LHCN-M2 (cell line): Measurements from ENCODE around the gene KCNA4. TPM values are rescaled to one million over a fixed set of nuclear protein-coding genes. Genes with fewer than 3 reads are reported as not detected.
"Not testable (repeated sequence)": the region's sequence is repeated elsewhere in the genome, so short reads cannot be mapped to it uniquely, and the experiment has no call there.

Experiments used
- DNase-seq: peaks from one replicate; pipeline ENCODE4 v3.0.0-alpha.2; 2012; ENCODE audit warnings: low read depth
- polyA plus RNA-seq: library from polyadenylated mRNA; unstranded; fragments of >200 nt; gene quantifications from one replicate; pipeline ENCODE4 v1.2.1, GENCODE V29; 2012; ENCODE audit warnings: missing spikeins
- total RNA-seq: library from RNA; depleted of rRNA; stranded (reverse); fragments of >200 nt; gene quantifications from 2 replicates; pipeline ENCODE4 v1.2.3, GENCODE V29; 2014; rRNA removed

The KCNA4 gene
- not detected in 2 replicates for total RNA-seq
- polyA plus RNA-seq: not detected

GRCh38 chr11:30016588-30017363, at the start of gene KCNA4:
KCNA4 (minus strand) TSS chr11:30017030; CDS start chr11:30012678, 4,352 bp downstream.
- DNase-seq: no peak

GRCh38 chr11:30062103-30062502, 45.3 kb upstream of the KCNA4 start:
- DNase-seq: no peak

GRCh38 chr11:30059172-30059815, 42.5 kb upstream of the KCNA4 start:
- DNase-seq: no peak

- no peak for DNase-seq
Measured at GRCh38 chr11:30049214-30049613, 32.4 kb upstream of the KCNA4 start.

GRCh38 chr11:30046578-30046945, 29.7 kb upstream of the KCNA4 start:
- DNase-seq: peak; percentile 1

GRCh38 chr11:30045921-30046577, 29.2 kb upstream of the KCNA4 start:
- no peak for DNase-seq

- no peak for DNase-seq
Measured at GRCh38 chr11:30045144-30045543, 28.3 kb upstream of the KCNA4 start.

- no peak for DNase-seq
Measured at GRCh38 chr11:30041171-30041570, 24.3 kb upstream of the KCNA4 start.

GRCh38 chr11:30034746-30035145, 17.9 kb upstream of the KCNA4 start:
- DNase-seq: not testable (repeated sequence)

GRCh38 chr11:30034166-30034565, 17.3 kb upstream of the KCNA4 start:
- DNase-seq: not testable (repeated sequence)

- DNase-seq: no peak
Measured at GRCh38 chr11:30025396-30026139, 8.7 kb upstream of the KCNA4 start.

GRCh38 chr11:30023074-30023473, 6.2 kb upstream of the KCNA4 start:
- DNase-seq: no peak

- no peak for DNase-seq
Measured at GRCh38 chr11:30019481-30019880, 2.7 kb upstream of the KCNA4 start.

- DNase-seq: no peak
Measured at GRCh38 chr11:30018495-30018894, 1.7 kb upstream of the KCNA4 start.

- no peak for DNase-seq
Measured at GRCh38 chr11:30017445-30017895, 640 bp upstream of the KCNA4 start.

GRCh38 chr11:30015725-30016412, 961 bp downstream of the KCNA4 start:
- DNase-seq: no peak

- DNase-seq: no peak
Measured at GRCh38 chr11:30012346-30012745, 4.5 kb downstream of the KCNA4 start.

- no peak for DNase-seq
Measured at GRCh38 chr11:30009060-30009459, 7.8 kb downstream of the KCNA4 start.

GRCh38 chr11:30006876-30007275, 10.0 kb downstream of the KCNA4 start:
- peak; percentile 7 for DNase-seq

GRCh38 chr11:30002157-30002785, 14.6 kb downstream of the KCNA4 start:
- no peak for DNase-seq
